Fibroblast of lung (primary cell): ENCODE measurements around the gene QRFPR.

Source experiments
- EZH2 ChIP-seq: IDR thresholded peaks from 2 replicates; pipeline ENCODE4 v1.5.1; 2012; ENCODE audit warnings: low read length, control low read depth, mild to moderate bottlenecking; ENCODE audit errors: missing control alignments
- TF ChIP-seq, protein P1 (sequence below), 2 donors: IDR thresholded peaks in 1 of 2; conservative IDR thresholded peaks in 1 of 2; 1 replicate in 1 of 2; 2 replicates in 1 of 2; pipeline ENCODE4 v1.5.1; 2011 to 2012; ENCODE audit warnings: low read length in 2 of 2, control low read depth in 1 of 2, inconsistent platforms in 1 of 2, low read depth in 1 of 2, mild to moderate bottlenecking in 1 of 2

DNA sequence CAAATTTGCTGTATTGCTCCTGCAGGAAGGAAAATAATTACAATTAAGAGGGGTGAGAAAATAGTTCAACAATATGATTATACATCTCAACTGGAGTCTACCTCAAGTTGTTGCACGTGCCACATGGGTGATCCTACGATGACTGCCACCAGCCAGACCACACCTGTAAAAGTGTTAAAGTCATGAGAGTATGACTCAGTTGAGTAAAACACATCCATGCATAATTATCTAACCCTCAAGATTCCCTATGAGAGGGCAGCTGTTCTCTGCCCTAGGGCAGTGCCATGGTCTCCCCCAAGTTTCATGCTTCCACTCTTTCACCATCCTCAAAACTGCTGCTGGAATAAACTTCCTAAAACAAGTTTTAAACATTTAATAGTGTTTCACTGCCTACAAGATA lies 44.1 kb downstream of the QRFPR start:
- TF ChIP-seq, protein P1, sequence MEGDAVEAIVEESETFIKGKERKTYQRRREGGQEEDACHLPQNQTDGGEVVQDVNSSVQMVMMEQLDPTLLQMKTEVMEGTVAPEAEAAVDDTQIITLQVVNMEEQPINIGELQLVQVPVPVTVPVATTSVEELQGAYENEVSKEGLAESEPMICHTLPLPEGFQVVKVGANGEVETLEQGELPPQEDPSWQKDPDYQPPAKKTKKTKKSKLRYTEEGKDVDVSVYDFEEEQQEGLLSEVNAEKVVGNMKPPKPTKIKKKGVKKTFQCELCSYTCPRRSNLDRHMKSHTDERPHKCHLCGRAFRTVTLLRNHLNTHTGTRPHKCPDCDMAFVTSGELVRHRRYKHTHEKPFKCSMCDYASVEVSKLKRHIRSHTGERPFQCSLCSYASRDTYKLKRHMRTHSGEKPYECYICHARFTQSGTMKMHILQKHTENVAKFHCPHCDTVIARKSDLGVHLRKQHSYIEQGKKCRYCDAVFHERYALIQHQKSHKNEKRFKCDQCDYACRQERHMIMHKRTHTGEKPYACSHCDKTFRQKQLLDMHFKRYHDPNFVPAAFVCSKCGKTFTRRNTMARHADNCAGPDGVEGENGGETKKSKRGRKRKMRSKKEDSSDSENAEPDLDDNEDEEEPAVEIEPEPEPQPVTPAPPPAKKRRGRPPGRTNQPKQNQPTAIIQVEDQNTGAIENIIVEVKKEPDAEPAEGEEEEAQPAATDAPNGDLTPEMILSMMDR (conservative IDR thresholded peaks at IDR 0.05 in 1 of 2, IDR thresholded peaks at IDR 0.05 in 1 of 2; ENCODE audit: low read depth in 1 of 2, low read length in 2 of 2), result no peak
- no peak for TF ChIP-seq EZH2
